HG02852 (cell line): ENCODE measurements around the gene SLC39A2.
"Not testable (repeated sequence)": the region's sequence is repeated elsewhere in the genome, so short reads cannot be mapped to it uniquely, and the experiment has no call there.

ENCODE experiments used
- ATAC-seq: cut with Tn5 transposase; IDR thresholded peaks from one replicate; pipeline ENCODE4 v1.9.1; 2021; ENCODE audit warnings: mild to moderate bottlenecking, moderate library complexity; ENCODE audit not compliant: unreplicated experiment

Gene SLC39A2

GRCh38 chr14:20996521-20996920 lies 2.6 kb upstream of the SLC39A2 start:
- ATAC-seq: no peak

- ATAC-seq: no peak
These were observed 2.0 kb upstream of the SLC39A2 start for GRCh38 chr14:20997115-20997514.

GRCh38 chr14:20997564-20997963 lies 1.5 kb upstream of the SLC39A2 start:
- ATAC-seq: no peak

- ATAC-seq: no peak
These were observed 954 bp upstream of the SLC39A2 start for GRCh38 chr14:20998139-20998538.

GRCh38 chr14:20999591-20999990 lies 498 bp downstream of the SLC39A2 start:
- ATAC-seq: no peak

- no peak for ATAC-seq
These were observed 2.1 kb downstream of the SLC39A2 start for GRCh38 chr14:21001218-21001617.

- ATAC-seq: no peak
These were observed 4.8 kb downstream of the SLC39A2 start for GRCh38 chr14:21003788-21004346.

- not testable (repeated sequence) for ATAC-seq
These were observed 10.6 kb downstream of the SLC39A2 start for GRCh38 chr14:21009721-21010120.

GRCh38 chr14:21011136-21011535 lies 12.0 kb downstream of the SLC39A2 start:
- no peak for ATAC-seq

GRCh38 chr14:21014761-21015190 lies 15.7 kb downstream of the SLC39A2 start:
- no peak for ATAC-seq

GRCh38 chr14:21015312-21015711 lies 16.2 kb downstream of the SLC39A2 start:
- no peak for ATAC-seq

- ATAC-seq: no peak
These were observed 17.5 kb downstream of the SLC39A2 start for GRCh38 chr14:21016413-21017190.

- no peak for ATAC-seq
These were observed 18.6 kb downstream of the SLC39A2 start for GRCh38 chr14:21017528-21018245.

GRCh38 chr14:21018286-21018685 lies 19.2 kb downstream of the SLC39A2 start:
- ATAC-seq: no peak

GRCh38 chr14:21018781-21019180 lies 19.7 kb downstream of the SLC39A2 start:
- ATAC-seq: no peak

GRCh38 chr14:21019366-21019765 lies 20.3 kb downstream of the SLC39A2 start:
- no peak for ATAC-seq

- no peak for ATAC-seq
These were observed 22.0 kb downstream of the SLC39A2 start for GRCh38 chr14:21020977-21021545.

GRCh38 chr14:21022686-21023085 lies 23.6 kb downstream of the SLC39A2 start:
- ATAC-seq: no peak

- no peak for ATAC-seq
These were observed 24.1 kb downstream of the SLC39A2 start for GRCh38 chr14:21023174-21023573.

GRCh38 chr14:21023817-21024584 lies 24.9 kb downstream of the SLC39A2 start:
- no peak for ATAC-seq
